A673 (cell line): ENCODE results near the gene CBY1. TPM values are rescaled to one million over a fixed set of nuclear protein-coding genes. Genes with fewer than 3 reads are reported as not detected.

Experiments
- BruUV-seq: library from RNA; stranded (reverse); fragments of 400-500 nt; replicated peaks from 2 replicates; lab custom pipeline; 2021; lab: Mats Ljungman, UMichigan
- CTCF ChIA-PET: fragments of 300-600 bp; sonication (Branson Sonifier 250); formaldehyde crosslinking; loops from one replicate; lab custom pipeline; 2022; ENCODE audit warnings: antibody characterized with exemption; lab: Charles Lee
- POLR2A ChIA-PET: fragments of 300-600 bp; sonication (Branson Sonifier 250); formaldehyde crosslinking; loops from one replicate; lab custom pipeline; 2022; ENCODE audit warnings: antibody characterized with exemption; ENCODE audit not compliant: low non-redundant PET; lab: Charles Lee
- DNase-seq: peaks from one replicate; pipeline ENCODE4 v3.0.0-alpha.2; 2015; ENCODE audit warnings: low spot score
- H3K27ac ChIP-seq: fragments of 200-600 bp; sonication (generic); 2 replicates; pipeline ENCODE4 v1.5.1; 2016; ENCODE audit warnings: mixed run types, low read depth, mild to moderate bottlenecking, mixed read lengths, antibody characterized with exemption, low read length; ENCODE audit not compliant: poor library complexity, severe bottlenecking
- H3K27me3 ChIP-seq: fragments of 200-600 bp; sonication (generic); replicated peaks from 2 replicates; pipeline ENCODE4 v1.6.1; 2017; ENCODE audit warnings: mixed run types, low read depth, mild to moderate bottlenecking, mixed read lengths, antibody characterized with exemption, low read length; ENCODE audit not compliant: insufficient read depth, poor library complexity
- H3K36me3 ChIP-seq: fragments of 200-600 bp; sonication (generic); 2 replicates; pipeline ENCODE4 v1.6.1; 2016; ENCODE audit warnings: mixed run types, mild to moderate bottlenecking, mixed read lengths, antibody characterized with exemption, low read length; ENCODE audit not compliant: insufficient read depth, poor library complexity, severe bottlenecking
- H3K4me1 ChIP-seq: fragments of 200-600 bp; sonication (generic); 2 replicates; pipeline ENCODE4 v1.6.1; 2017; ENCODE audit warnings: mixed run types, mild to moderate bottlenecking, mixed read lengths, antibody characterized with exemption, low read length; ENCODE audit not compliant: insufficient read depth, poor library complexity, severe bottlenecking
- H3K4me3 ChIP-seq: fragments of 200-600 bp; sonication (generic); 2 replicates; pipeline ENCODE4 v1.5.1; 2016; ENCODE audit warnings: low read depth, mixed run types, mild to moderate bottlenecking, mixed read lengths, low read length; ENCODE audit not compliant: poor library complexity, severe bottlenecking
- H3K9me3 ChIP-seq: fragments of 200-600 bp; sonication (generic); 2 replicates; pipeline ENCODE4 v1.6.1; 2016; ENCODE audit warnings: mixed run types, low read depth, mild to moderate bottlenecking, mixed read lengths, antibody characterized with exemption, low read length; ENCODE audit not compliant: poor library complexity, severe bottlenecking
- EZH2 ChIP-seq: fragments of 200-600 bp; sonication (generic); IDR thresholded peaks from 2 replicates; pipeline ENCODE4 v1.6.1; 2017; ENCODE audit warnings: borderline replicate concordance, low read depth, mild to moderate bottlenecking, mixed read lengths, antibody characterized with exemption, low read length; ENCODE audit not compliant: poor library complexity, severe bottlenecking
- intact Hi-C: fragments of 100-400 bp; cut with micrococcal nuclease; formaldehyde crosslinking; loops from one replicate; pipeline ENCODE4 v1.10.0; 2022; ENCODE audit not compliant: unreplicated experiment
- total RNA-seq: library from RNA; stranded (reverse); gene quantifications from 2 replicates; pipeline ENCODE4 v1.2.3, GENCODE V29; 2021
- TF ChIP-seq, protein P1 (sequence below): fragments of 300-800, 200-600 bp; sonication (generic); conservative IDR thresholded peaks from 2 replicates; pipeline ENCODE4 v1.5.1; 2017; ENCODE audit warnings: low read depth, mild to moderate bottlenecking, antibody characterized with exemption, low read length, moderate library complexity, mixed read lengths

Gene CBY1
- total RNA-seq, 1 experiment from 2014 or later: 22.1 TPM

- no peaks in the 10 kb centered on the region for H3K9me3 ChIP-seq
- ChIA-PET POLR2A (no interaction called here), CTCF (no interaction called here)
- H3K27ac ChIP-seq: peak overlapping the region; percentile 82
- DNase-seq: peak; percentile 24
- peaks cover 3% of the 10 kb centered on the region for H3K36me3 ChIP-seq
- BruUV-seq: no TSS peak
- no peaks in the 10 kb centered on the region for H3K27me3 ChIP-seq
- peak overlapping the region; percentile 31 for H3K4me3 ChIP-seq
- intact Hi-C loops: loop anchor here (10.0 kb wide), 1 partner anchor 200 kb away; the partner anchor contains the start of gene DDX17
- H3K4me1 ChIP-seq: peaks cover 28% of the 10 kb centered on the region
- TF ChIP-seq, protein P1, sequence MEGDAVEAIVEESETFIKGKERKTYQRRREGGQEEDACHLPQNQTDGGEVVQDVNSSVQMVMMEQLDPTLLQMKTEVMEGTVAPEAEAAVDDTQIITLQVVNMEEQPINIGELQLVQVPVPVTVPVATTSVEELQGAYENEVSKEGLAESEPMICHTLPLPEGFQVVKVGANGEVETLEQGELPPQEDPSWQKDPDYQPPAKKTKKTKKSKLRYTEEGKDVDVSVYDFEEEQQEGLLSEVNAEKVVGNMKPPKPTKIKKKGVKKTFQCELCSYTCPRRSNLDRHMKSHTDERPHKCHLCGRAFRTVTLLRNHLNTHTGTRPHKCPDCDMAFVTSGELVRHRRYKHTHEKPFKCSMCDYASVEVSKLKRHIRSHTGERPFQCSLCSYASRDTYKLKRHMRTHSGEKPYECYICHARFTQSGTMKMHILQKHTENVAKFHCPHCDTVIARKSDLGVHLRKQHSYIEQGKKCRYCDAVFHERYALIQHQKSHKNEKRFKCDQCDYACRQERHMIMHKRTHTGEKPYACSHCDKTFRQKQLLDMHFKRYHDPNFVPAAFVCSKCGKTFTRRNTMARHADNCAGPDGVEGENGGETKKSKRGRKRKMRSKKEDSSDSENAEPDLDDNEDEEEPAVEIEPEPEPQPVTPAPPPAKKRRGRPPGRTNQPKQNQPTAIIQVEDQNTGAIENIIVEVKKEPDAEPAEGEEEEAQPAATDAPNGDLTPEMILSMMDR: no peak
- TF ChIP-seq EZH2: no peak
Measured at GRCh38 chr22:38704654-38705234, 48.3 kb downstream of the CBY1 start.

DNA sequence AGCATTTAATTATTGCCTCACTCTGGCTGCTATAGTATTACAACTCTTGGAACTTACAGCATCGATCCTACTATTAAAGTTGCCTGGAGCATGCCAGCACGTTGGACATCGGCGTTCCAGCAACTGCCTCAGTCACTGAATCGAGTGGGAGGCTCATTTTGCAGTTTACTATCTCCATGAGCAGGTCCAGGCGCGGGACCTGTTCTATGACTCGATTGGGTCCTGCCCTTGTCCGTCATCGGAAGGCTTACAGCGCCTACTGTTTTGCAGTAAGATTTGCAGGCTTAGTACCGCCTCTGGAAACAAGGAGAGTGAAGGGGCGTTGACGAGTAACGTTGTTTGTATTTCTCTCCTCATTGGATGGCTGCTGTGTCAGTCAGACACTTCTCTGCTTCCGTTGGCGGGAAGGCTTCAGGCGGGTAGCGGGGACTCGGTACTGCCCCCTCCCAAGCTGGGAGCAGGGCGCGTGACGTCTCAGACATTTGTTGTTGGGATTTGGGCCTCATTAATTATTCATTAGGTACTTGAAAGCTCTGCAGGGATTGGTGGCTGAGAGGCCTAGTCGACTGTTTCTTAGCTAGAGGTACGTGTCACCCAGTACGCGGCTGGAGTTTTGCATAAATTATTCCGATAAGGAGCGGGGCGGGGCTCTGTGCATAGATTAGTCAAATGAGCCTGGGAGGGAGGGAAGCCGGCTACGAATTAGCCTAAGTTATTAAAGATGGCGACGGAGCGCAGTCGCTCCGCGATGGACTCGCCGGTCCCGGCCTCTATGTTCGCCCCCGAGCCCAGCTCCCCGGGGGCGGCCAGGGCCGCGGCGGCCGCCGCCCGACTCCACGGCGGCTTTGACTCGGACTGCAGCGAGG, 49.0 kb downstream of the CBY1 start, which contains the start of gene GTPBP1:
GTPBP1 (plus strand) TSS at position 710 of the 866 bp plus-strand sequence; CDS start at position 722, 12 bp downstream.
- intact Hi-C loops: loop anchor here (10.0 kb wide), 1 partner anchor 201 kb away; the partner anchor contains the start of gene DDX17
- POLR2A ChIA-PET: no interaction called here
- CTCF ChIA-PET: interaction anchor here (1.0 kb wide), 1 partner anchor 20 kb away, joined by 5 read pairs; no protein-coding TSS in a partner anchor

More for the DNA sequence above, 49.0 kb downstream of the CBY1 start, which contains the start of gene GTPBP1:
- H3K4me1 ChIP-seq: peaks cover 28% of the 10 kb centered on the region
- H3K4me3 ChIP-seq: peak within 1 kb of the TSS; percentile 94
- no peaks in the 10 kb centered on the region for H3K9me3 ChIP-seq
- no peaks in the 10 kb centered on the region for H3K27me3 ChIP-seq
- peaks cover 10% of the 10 kb centered on the region for H3K36me3 ChIP-seq
- H3K27ac ChIP-seq: peak within 1 kb of the TSS; percentile 97
- peak; percentile 100 for DNase-seq
- TF ChIP-seq, protein P1: no peak
- TF ChIP-seq EZH2: no peak
- BruUV-seq: no TSS peak
